GM12801 (cell line): ENCODE results near the gene KCNK17.

Experiments used
- TF ChIP-seq, protein P1 (sequence below): IDR thresholded peaks from one replicate; pipeline ENCODE4 v1.5.1; 2011; ENCODE audit warnings: control low read depth; ENCODE audit not compliant: insufficient read length; ENCODE audit errors: extremely low read depth

KCNK17 gene

GRCh38 chr6:39320363-39320984 is 6.3 kb upstream of the KCNK17 start:
- TF ChIP-seq, protein P1, sequence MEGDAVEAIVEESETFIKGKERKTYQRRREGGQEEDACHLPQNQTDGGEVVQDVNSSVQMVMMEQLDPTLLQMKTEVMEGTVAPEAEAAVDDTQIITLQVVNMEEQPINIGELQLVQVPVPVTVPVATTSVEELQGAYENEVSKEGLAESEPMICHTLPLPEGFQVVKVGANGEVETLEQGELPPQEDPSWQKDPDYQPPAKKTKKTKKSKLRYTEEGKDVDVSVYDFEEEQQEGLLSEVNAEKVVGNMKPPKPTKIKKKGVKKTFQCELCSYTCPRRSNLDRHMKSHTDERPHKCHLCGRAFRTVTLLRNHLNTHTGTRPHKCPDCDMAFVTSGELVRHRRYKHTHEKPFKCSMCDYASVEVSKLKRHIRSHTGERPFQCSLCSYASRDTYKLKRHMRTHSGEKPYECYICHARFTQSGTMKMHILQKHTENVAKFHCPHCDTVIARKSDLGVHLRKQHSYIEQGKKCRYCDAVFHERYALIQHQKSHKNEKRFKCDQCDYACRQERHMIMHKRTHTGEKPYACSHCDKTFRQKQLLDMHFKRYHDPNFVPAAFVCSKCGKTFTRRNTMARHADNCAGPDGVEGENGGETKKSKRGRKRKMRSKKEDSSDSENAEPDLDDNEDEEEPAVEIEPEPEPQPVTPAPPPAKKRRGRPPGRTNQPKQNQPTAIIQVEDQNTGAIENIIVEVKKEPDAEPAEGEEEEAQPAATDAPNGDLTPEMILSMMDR, result no peak

DNA sequence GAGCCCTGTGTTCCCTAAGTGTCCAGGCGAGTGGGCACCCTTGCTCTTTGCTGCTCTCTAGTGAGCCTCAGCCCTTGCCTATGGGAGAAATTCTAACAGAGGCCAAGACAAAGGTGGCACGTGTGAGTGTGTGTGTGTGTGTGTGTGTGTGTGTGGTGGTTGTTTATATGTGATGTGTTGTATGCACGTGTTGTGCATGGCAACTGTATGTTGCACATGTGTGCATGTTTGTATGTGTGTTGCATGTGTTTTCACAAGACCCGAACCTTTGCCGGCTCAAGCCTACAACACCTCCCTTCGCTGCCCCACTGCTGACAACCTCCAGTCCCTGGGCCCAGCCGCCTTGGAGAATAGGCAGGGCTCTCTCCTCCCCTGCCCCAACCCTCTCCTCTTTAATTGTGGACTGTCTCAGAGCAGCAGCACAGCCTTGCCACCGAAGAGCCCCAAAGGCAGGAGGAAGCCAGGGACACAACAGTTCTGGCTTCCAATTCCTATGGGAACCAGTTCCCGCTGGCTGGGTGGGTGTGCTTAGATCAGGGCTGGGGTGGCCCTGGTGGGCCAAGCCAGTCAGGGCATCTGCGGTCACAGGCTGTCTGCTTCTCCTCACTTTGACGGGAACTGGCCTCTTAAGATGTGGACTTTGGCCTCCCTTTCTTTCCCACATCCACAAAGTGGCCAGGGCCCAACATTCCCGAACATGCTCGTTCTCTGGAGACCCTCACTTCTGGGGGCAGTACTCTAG is 5.6 kb upstream of the KCNK17 start:
- TF ChIP-seq, protein P1, result no peak

GRCh38 chr6:39317256-39317655 is 3.0 kb upstream of the KCNK17 start:
- TF ChIP-seq, protein P1, result no peak

DNA sequence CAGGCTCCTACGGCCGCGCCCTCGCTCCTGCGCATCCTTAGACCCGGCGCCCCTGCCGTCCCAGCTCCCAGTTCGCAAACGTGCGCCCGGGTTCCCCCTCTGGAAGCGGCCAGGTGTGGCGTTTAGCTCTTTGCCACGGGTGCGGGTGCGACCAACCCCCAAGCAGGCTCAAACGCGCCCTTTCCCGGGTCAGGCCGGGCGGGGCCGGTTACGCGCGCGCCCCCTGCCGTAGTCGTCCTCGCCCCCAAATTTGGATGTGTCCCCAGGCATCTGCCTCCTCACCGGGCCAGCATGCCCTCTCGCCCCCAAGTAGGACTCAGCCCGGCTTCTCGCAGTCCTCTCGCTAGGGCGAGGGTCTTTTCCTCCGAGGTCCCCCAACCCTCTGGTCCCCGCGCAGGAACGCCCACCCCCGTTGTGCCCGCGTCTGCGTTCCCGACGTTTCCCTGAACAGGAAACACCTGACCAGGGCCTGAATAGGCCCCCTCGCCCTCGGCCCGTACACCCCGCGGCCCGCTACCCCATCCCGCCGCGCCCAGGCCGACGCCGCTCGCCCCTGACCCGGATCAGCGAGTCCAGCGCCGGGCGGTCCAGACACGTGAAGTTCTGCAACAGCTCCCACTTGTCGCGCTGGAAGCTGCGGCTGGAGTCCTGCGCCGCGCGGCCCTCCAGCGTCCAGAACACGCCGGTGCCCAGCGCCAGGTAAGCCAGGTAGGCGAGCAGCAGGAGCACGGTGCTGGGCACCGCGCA is 520 bp downstream of the KCNK17 start:
- TF ChIP-seq, protein P1, result no peak

GRCh38 chr6:39312912-39313525 is 1.2 kb downstream of the KCNK17 start:
- TF ChIP-seq, protein P1, result no peak

- TF ChIP-seq, protein P1, result no peak
These were observed 3.7 kb downstream of the KCNK17 start for GRCh38 chr6:39310542-39310941.

DNA sequence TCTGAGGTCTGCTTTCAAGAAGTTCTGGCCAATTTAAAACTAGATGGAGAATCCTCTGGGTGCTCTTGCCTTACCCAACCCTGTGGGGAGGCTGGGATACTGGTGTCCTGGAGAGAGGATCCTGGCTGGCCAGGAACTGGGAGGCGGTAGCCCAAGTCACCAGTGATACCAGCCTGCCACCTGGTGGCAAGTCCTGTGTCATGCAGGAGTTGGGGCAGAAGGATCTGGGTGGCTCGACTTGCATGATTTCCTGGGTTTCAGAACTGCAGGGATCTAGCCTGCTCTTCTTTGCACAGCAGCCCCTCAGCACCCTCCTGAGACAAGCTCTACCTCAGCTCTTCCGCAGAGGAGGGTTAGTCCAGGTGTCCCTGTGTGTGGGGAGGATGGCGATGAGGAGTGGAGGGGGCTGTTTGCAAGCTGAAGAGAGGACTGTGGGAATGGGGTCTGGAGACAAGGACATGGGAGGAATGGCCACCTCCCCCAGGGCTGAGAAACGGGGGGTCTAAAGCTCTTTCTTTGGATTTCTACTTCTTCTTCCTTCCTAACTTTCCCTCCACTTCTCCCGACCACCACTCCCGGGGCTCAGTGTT is 4.2 kb downstream of the KCNK17 start:
- TF ChIP-seq, protein P1, result no peak
